ENCODE data around the gene CLPX.
A peak's percentile ranks its signal among the peaks of the same experiment; 100 is the strongest.
"Not testable (repeated sequence)": the region's sequence is repeated elsewhere in the genome, so short reads cannot be mapped to it uniquely, and the experiment has no call there.

The CLPX gene

DNA sequence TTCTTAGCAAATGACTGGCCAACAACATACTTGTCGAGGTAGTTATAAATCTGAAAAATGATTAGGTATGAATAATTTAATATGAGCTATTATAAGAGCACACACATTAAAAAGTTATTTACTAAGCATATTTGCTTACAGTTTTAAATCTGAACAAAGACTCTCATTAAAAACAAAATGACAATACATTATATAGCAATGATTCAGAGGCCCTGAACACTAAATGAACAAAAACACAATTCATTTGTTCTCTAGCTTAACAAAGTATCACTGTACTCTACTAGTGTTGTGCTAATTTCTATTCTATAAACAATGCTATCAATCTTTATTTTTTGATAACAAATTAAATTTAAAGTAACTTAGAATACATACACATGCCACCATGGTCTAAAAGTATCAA, 21.0 kb downstream of the CLPX start:
- no peak for DNase-seq

GRCh38 chr15:65163041-65163440, 22.1 kb downstream of the CLPX start:
- DNase-seq, result no peak

GRCh38 chr15:65156692-65157091, 28.4 kb downstream of the CLPX start:
- no peak for DNase-seq

- DNase-seq, result no peak
These were observed 30.4 kb downstream of the CLPX start for GRCh38 chr15:65154720-65155119.

DNA sequence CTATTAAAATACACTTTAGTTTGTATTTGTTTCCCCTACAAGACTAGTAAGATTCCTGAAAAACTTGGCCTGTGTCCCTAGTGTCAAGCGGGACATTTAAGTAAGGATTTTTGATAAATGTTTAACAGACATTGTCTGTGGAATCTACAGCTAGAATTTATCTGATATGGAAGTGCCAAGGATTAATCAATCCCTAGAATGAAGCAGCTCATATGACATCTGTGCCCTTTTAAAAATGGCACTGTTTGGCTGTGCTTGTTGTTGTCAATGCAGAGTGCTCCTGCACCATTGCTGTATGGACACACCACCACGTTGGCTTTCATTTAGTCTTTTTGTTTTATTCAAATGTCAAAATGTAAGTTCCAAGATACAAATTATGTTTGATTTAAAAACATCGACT, 37.2 kb downstream of the CLPX start:
- DNase-seq, result no peak

GRCh38 chr15:65146438-65146837, 38.7 kb downstream of the CLPX start:
- no peak for DNase-seq

GRCh38 chr15:65138631-65139030, 46.5 kb downstream of the CLPX start:
- DNase-seq, result not testable (repeated sequence)

DNA sequence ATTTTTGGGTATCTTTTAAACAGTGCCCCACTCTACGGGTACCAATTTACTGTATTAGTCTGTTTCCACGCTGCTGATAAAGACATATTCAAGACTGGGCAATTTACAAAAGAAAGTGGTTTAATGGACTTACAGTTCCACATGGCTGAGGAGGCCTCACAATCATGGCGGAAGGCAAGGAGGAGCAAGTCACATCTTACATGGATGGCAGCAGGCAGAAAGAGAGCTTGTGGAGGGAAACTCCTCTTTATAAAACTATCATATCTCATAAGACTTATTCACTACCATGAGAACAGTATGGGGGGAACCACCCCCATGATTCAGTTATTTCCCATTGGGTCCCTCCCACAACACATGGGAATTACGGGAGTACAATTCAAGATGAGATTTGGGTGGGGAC, 47.2 kb downstream of the CLPX start:
- DNase-seq, result not testable (repeated sequence)

DNA sequence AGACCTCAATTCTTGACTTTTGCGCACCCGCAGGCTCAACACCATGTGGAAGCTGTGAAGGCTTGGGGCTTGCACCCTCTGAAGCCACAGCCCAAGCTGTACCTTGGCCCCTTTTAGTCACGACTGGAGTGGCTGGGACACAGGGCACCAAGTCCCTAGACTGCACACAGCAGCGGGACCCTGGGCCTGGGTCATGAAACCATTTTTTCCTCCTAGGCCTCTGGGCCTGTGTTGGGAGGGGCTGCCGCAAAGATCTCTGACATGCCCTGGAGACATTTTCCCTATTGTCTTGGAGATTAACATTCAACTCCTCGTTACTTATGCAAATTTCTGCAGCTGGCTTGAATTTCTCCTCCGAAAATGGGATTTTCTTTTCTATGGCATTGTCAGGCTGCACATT, 48.1 kb downstream of the CLPX start:
- not testable (repeated sequence) for DNase-seq

GRCh38 chr15:65134538-65134937, 50.6 kb downstream of the CLPX start:
- no peak for DNase-seq

DNA sequence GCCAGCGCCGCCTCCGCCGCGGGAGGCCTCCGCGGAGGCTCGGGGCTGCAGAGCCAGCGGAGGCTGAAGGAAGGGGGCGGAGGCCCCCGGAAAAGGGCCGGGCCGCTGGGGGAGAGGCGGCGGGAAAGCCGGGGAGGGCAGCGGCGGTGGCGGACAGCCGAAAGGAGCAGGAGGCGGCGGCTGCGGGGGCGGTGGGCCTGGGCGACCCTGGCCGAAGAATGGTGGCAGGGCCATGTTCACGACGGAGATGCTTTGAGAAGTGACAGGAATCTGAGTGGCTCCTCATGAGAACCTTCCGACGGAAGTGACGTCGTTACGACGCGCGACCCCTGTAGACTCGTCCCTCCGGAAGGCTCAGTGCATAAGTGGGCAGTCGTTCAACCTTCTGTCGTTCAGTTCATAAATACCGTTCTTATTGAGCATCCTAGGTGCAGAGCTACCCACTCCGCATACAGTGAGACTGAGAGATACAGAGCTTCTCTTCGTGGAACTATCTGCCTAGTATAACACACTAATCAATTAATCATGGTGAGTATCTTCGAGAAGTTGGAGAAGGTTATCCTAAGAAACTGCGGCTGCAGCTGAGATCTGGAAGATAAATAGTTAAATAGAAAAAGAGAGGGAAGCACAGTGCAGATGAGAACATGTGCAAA, 51.5 kb downstream of the CLPX start, which contains the start of gene PDCD7:
Gene PDCD7 (minus strand): TSS at position 261 of the 653 bp plus-strand sequence. CDS start 27 bp downstream, at position 234.
- DNase-seq, result peak; percentile 82

DNA sequence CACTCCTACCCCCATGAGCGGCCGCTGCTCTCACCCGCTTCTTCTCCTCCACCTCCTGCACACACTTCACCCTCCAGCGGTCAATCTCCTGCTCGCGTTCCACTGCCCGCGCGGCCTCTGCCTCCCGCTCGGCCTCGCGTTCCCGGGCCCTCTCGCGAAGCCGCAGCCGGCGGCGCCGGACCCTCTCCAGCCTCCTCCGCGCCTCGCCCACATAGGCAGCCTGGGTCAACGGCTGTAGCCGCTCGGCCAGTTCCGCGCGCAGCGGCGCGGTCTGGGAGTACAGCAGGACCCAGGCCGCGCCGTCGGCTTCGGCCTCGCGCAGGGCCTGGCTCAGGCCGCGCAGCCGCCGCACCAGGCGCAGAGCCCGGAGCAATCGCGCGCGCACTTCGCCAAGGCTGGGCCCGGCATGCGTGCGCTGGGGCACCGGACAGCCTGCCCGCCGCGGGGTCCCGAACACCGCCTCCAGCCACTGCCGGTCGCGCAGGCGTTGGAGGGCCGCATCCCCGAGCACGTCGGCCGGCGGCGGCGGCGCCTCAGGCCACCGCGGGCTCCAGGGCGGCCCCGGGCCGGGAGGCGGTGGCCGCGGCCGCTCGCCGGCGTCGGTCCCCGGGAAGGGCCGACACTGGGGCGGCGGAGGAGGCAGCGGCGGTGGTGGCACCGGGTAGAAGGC, 52.1 kb downstream of the CLPX start:
- no peak for DNase-seq

DNA sequence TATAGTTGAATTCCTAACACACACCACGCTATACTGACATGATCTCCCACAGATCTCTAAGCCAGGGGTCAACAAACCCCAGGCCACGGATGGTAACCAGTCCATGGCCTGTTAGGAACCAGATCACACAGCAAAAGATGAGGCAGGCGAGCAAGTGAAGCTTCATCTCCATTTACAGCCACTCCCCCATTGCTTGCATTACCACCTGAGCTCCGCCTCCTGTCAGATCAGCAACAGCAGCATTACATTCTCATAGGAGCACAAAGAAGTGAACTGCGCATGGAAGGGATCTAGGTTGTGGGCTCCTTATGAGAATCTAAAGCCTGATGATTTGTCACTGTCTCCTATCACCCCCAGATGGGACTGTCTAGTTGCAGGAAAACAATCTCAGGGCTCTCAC, 54.2 kb downstream of the CLPX start:
- DNase-seq, result no peak

GRCh38 chr15:65115542-65115941, 69.6 kb downstream of the CLPX start:
- DNase-seq, result peak; percentile 52

- DNase-seq, result peak; percentile 1
These were observed 70.1 kb downstream of the CLPX start, which contains the start of gene UBAP1L for GRCh38 chr15:65115086-65115485. TSS of gene UBAP1L (minus strand) at chr15:65115200. CDS start at chr15:65106215, 8,985 bp downstream.

DNA sequence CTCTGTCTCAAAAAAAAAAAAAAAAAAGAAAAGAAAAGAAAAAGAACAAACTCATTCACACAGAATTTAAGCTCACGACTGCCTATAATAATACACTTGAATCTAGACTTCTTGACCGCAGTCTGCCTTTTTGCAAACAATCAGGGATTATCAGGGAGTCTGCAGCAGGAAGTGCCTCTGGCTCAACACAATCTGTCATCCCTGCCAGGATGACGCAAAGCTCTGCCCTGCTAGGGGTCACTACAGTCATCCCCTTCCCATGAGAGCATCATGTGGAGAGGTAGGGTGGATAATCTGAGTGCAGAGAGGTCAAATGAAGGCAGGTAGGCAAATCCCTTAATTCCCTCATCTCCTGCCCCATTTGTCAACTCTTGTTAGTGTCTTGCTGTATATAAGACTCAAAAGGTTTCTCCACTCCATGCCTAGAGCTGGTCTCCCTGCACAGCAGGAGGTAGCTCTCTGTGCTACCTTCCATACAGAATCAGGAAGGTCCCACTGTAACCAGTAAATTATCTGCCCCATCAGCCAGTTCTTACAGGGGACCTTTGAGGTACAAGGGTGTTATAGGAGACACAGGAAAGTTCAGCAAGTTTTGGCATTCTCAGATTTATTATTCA, 74.4 kb downstream of the CLPX start:
- DNase-seq, result no peak

DNA sequence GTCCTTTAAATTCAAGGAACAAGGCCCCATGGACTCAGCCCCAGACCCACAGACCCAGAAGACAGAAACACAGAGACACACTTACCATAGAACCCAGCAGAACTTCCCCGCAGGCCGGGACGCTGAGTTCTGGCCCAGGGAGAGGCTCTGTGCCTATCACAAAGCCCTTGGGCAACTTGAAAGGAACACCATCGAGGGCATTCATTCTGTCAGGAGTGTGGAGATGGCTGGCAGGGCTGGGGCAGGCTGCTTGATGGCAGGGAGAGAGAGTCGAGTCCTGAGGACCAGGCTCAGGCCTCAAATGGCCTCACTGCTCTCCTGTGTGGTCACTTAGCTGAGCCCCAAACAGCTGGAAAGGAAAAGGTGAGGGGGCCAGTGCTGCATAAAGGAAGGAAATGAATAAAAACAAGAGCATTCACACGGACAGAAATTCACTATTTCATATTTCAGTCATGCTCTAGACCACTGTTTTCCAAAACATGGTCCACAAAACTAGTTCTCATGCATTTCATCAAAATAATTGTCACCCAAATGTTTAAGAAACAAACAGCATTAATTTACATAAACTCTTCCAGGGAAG, 79.0 kb downstream of the CLPX start:
- DNase-seq, result no peak

GRCh38 chr15:65105038-65105437, 80.1 kb downstream of the CLPX start:
- no peak for DNase-seq

DNA sequence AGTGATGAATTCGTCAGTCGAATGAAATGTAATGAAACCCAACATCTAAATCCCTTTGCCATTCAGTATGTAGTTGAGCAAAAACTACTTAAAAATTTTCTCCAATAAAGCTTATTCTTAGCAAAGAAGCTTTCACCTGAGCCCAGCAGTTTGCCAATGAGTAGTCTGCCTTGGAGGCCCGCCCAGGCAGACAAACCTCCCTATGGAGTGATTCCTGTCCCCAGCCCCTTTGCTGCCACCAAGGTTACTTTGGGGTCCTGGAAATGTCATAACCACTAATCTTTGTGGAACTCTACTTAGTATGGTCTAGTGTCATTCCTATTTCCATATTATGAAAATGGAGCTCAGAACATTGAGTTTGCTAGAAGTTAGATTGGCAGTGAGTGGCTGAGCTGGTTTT, 82.2 kb downstream of the CLPX start:
- no peak for DNase-seq

DNA sequence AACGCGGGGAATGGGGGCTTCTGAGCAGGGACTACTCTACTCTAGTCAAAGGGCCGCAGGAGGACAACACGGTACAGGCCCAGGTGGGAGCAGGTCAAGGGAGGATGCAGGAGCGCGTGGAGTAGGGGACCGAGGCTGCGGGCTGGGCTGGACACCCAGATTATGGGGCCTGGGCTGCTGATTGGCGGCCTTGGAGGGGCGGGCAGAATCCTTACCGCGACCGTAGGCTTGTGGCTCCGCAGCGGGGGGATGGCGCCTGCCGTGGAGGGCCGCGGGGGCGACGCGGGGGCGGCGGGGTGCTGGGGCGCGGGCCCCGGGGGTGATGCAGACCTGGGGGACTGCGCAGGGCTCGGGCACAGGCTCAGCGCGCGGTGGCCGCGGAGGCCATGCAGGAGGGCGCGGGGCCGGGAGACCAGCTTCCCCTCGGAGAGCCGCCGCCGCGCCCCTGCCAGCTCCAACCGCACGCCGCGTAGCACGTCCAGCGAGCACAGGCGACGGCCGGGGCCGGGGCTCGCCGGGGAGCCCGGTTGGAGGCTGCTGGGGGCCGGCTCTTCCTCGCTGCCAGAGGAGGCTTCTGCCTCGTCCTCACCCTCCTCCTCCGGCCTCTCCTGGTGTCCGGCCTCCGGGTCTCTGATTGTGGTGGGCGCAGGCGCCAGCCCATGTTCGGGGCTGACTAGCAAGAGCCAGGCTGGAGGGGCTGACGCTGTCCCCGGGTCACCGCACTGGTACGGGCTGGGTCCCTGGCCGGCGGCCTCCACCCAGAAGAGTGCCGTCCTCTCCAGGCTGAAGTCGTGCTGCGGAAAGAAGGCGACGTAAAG, 83.0 kb downstream of the CLPX start:
- DNase-seq, result no peak

- no peak for DNase-seq
These were observed 83.7 kb downstream of the CLPX start for GRCh38 chr15:65101411-65101890.

DNA sequence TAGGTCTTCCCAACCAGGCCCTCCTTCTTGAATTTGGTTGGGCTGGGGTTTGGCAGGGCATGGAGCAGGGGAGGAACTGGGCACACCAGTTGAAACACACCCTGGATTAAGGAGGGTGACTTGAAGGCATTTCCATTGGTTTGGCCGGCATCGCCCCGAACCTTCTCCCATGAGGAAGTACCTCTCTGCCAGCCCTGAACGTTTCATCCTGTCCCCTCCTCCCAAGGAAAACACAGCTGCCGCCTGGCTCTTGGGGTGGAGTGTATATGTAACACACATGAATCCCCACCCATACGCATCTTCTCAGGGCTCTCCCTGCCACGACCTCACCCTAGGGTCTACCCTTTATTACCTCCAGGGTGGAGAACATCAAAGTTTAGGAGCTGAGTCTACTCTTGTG, 84.7 kb downstream of the CLPX start:
- DNase-seq, result no peak

DNA sequence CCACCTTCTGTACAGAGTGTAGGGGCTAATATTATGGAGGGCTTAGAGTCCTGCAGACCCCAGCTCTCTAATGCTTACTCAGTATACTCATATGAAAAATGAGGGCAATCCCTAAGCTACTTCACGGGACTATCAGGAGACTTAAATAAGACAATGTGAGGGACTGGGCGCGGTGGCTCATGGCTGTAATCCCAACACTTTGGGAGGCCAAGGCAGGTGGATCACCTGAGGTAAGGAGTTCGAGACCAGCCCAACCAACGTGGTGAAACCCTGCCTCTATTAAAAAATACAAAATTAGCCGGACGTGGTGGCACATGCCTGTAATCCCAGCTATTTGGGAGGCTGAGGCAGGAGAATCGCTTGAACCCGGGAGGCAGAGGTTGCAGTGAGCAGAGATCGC, 85.3 kb downstream of the CLPX start:
- DNase-seq, result not testable (repeated sequence)

Data from NCI-H1092 treated with DMSO at 0.1 percent for 48 hours (cell line).